GM12891 (cell line): ENCODE data around the gene DHX36.

Experiments
- DNase-seq: peaks from one replicate; pipeline ENCODE4 v3.0.0; 2011; ENCODE audit warnings: low spot score; ENCODE audit not compliant: insufficient read length
- FAIRE-seq: peaks from 2 replicates; lab custom pipeline; 2011; peaks lifted over from hg19 to GRCh38; lab: Jason Lieb, UNC
- PAX5 ChIP-seq: IDR thresholded peaks from 2 replicates; pipeline ENCODE4 v1.6.1; 2011; ENCODE audit warnings: low read length, moderate library complexity, mild to moderate bottlenecking; ENCODE audit not compliant: insufficient read depth, severe bottlenecking
- POLR2A ChIP-seq: IDR thresholded peaks from 2 replicates; pipeline ENCODE4 v1.6.1; 2011; ENCODE audit warnings: low read depth, low read length, control low read depth
- POLR2AphosphoS5 ChIP-seq: IDR thresholded peaks from 2 replicates; pipeline ENCODE4 v1.6.1; 2011; ENCODE audit warnings: low read depth, low read length, control low read depth
- POU2F2 ChIP-seq: IDR thresholded peaks from 2 replicates; pipeline ENCODE4 v1.6.1; 2011; ENCODE audit warnings: low read depth, mild to moderate bottlenecking, control low read depth, low read length, moderate library complexity
- SPI1 ChIP-seq: IDR thresholded peaks from 2 replicates; pipeline ENCODE4 v1.6.1; 2011; ENCODE audit warnings: low read depth, low read length, control low read depth
- TAF1 ChIP-seq: IDR thresholded peaks from 2 replicates; pipeline ENCODE4 v1.6.1; 2011; ENCODE audit warnings: low read depth, low read length, control low read depth

Gene DHX36

GRCh38 chr3:154301561-154301960 is 22.7 kb downstream of the DHX36 start:
- FAIRE-seq (no peak), DNase-seq (no peak)
- TF ChIP-seq POLR2AphosphoS5 (no peak), TAF1 (no peak), PAX5 (no peak), SPI1 (no peak), POLR2A (no peak), POU2F2 (no peak)

DNA sequence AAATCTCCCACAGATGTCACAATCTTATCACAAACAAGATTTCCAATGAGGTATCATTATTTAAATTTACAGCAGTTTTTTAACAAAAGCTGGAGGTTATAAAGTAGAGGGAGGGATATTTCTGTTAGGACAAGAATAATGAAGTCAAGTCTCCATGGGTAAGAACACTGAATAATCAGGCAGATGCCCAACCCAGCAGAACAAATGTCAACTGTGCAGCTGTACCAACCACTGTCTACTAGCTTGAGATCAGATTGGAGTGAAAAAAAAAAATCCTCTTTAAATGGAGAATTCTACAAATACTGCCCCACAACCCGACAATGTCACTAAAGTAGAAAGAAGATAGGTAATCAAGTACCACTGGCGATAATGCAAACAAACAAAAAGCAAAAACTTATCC is 30.3 kb downstream of the DHX36 start:
- TF ChIP-seq POU2F2 = no peak
- TF ChIP-seq TAF1 = no peak
- no peak for TF ChIP-seq POLR2A
- no peak for TF ChIP-seq SPI1
- no peak for TF ChIP-seq POLR2AphosphoS5
- TF ChIP-seq PAX5 = no peak
- no peak for FAIRE-seq
- no peak for DNase-seq

DNA sequence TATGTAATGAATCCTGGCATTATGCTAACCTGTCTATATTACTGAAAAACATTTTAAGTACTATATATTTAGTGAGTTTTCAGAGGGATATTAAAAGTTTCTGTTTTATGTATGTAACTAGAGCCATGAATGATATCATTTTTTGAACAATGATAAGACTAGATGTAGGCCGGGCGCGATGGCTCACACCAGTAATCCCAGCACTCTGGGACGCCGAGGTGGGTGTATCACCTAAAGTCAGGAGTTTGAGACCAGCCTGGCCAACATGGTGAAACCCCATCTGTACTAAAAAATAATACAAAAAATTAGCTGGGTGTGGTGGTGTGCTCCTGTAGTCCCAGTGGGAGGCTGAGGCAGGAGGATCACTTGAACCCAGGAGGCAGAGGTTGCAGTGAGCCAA is 34.1 kb downstream of the DHX36 start:
- TF ChIP-seq SPI1 (no peak), TAF1 (no peak), PAX5 (no peak), POLR2A (no peak), POU2F2 (no peak), POLR2AphosphoS5 (no peak)
- DNase-seq (no peak), FAIRE-seq (no peak)

- no peak for TF ChIP-seq PAX5
- TF ChIP-seq SPI1 = no peak
- no peak for DNase-seq
- FAIRE-seq = no peak
Measured at GRCh38 chr3:154285221-154285620, 39.1 kb downstream of the DHX36 start.

- DNase-seq = no peak
- FAIRE-seq = no peak
- TF ChIP-seq POLR2A = no peak
- no peak for TF ChIP-seq POU2F2
- no peak for TF ChIP-seq TAF1
- no peak for TF ChIP-seq PAX5
- no peak for TF ChIP-seq SPI1
- TF ChIP-seq POLR2AphosphoS5 = no peak
Measured at GRCh38 chr3:154280161-154280560, 44.1 kb downstream of the DHX36 start.

DNA sequence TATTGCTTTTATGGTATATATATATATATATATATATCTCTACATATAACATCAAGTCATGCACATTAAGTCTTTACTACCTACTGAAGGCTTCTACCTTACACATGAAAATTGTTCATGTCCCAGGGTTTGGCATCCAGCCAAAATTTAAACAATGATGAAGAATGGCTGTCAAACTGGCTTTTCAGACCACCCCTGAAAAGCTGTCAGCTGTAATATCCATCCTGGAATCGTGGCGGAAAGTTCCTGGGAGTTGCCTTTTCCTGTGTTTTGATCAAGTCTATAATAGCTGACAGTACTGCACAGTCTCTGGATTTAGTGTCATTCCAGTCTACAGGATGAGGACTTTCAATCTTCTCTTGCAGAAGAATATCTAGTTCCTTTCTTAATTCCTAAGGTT is 48.3 kb downstream of the DHX36 start:
- TF ChIP-seq TAF1 = no peak
- DNase-seq = no peak
- FAIRE-seq = no peak

DNA sequence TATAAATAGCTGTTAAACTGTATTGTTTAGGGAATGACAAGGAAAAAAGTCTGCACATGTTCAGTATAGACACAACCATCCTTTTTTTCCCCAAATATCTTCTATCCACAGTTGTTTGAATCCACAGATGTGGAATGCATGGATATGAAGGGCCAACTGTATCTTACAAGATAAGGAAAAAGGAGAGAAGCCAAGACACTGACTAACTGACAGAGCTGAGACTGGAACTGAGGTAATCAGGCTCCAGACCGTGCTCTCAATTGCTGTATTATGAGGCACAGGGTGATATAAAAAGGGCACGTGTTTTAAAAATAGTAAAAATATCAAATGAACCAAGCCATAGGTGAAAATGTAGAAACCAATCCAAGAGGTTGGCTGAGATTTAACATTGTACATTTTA is 49.0 kb downstream of the DHX36 start:
- TF ChIP-seq TAF1 = no peak
- no peak for TF ChIP-seq POU2F2
- TF ChIP-seq SPI1 = no peak
- TF ChIP-seq POLR2A = no peak
- no peak for TF ChIP-seq PAX5
- TF ChIP-seq POLR2AphosphoS5 = no peak
- DNase-seq (no peak), FAIRE-seq (no peak)

GRCh38 chr3:154274348-154274747 is 49.9 kb downstream of the DHX36 start:
- no peak for TF ChIP-seq TAF1

DNA sequence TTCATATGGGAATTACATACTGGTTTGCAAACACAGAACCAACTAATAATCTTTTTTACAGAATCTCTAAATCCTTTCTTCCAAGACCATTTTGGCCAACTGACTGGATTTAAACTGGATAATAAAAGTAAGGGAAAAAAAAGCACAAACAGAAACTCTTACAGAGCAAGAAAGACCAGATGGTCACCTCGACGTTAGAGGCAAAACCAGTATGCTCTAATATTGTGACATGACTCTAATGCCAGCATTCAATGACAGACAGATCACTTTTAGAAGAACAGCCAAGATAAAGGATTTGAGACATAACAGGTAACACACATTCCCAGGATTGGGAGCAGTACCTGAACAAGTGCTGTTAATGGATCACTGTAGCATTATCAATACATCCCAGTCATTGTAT is 50.9 kb downstream of the DHX36 start:
- no peak for FAIRE-seq

More at GRCh38 chr3:154274348-154274747, 49.9 kb downstream of the DHX36 start:
- DNase-seq = no peak
- no peak for FAIRE-seq

GRCh38 chr3:154254527-154254926 is 69.8 kb downstream of the DHX36 start:
- DNase-seq (no peak), FAIRE-seq (no peak)
- TF ChIP-seq TAF1 (no peak), SPI1 (no peak), PAX5 (no peak), POU2F2 (no peak), POLR2AphosphoS5 (no peak), POLR2A (no peak)

More for the DNA sequence above, 50.9 kb downstream of the DHX36 start:
- no peak for TF ChIP-seq PAX5
- TF ChIP-seq SPI1 = no peak
- TF ChIP-seq POLR2AphosphoS5 = no peak
- TF ChIP-seq POLR2A = no peak
- TF ChIP-seq POU2F2 = no peak
- TF ChIP-seq TAF1 = no peak
- DNase-seq = no peak

DNA sequence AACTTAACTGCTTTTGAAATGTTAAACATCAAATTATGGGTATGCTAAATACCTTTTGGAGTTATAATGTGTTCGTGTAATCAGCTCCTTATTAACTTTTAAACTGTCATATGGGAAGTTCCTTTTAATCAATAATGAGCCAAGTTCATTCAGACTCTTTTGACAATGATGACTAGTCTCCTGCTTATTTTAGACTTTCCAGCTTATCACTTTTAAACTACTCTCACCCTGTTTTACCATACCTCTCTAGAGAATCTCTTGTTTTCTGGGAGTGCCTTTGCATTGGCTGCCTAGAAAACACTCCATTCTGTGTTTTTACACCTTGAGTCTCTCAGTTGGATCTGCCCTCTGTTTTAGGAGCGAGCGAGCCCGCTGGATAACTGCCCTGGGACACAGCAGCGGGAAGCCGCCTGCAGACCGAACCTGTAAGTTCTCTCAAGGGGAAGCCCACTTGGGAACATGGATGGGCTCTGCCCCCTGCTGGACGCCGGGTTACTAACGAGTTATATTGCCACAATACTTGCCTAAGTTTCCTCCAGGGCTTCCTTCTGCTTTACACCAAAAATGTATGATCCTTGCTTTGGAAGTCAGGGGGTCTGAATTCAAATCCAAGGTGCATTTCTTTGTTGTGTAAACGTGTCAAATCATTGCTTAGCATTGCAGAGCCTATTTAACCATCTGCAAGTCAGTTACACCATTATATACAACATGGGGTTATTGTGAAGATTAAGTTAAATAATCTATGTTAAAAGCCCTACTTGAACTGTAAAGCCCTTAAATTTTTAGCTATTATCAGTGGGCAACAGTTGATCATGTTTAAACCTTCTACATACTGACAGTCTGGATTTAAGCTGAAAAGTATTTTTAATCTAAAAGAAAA is 71.3 kb downstream of the DHX36 start:
- FAIRE-seq (peak; percentile 85), DNase-seq (peak; percentile 26)
- TF ChIP-seq POU2F2 (no peak), SPI1 (no peak), POLR2AphosphoS5 (no peak), PAX5 (no peak), POLR2A (no peak), TAF1 (no peak)
